ENCODE data around the gene LEFTY1. TPM values are rescaled to one million over a fixed set of nuclear protein-coding genes. Genes with fewer than 3 reads are reported as not detected.

LEFTY1 gene
- total RNA-seq, 1 donor from 2014 or later, result 0.65 TPM

DNA sequence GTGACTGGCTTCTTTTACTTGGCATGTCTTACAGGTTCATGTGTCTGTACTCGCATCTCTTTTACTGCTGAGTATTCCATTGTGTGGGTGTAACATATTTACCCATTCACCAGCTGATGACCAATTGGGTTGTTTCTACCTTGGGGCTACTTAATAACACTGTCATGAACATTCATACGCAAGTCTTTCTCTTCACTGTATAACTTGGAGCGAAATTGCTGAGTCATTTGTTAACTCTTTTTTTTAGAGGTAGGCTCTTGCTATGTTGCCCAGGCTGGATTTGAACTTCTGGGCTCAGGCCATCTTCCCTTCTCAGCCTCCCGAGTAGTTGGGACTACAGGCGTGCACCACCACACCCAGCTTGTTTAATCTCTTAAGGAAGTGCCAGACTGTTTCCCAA, 28.6 kb upstream of the LEFTY1 start:
- Mint-ChIP-seq H3K4me3 (no peak overlapping the region), H3K4me1 (peaks cover 19% of the 10 kb centered on the region), H3K9me3 (no peaks in the 10 kb centered on the region), H3K27ac (ENCODE audit: unreplicated experiment) (no peak overlapping the region), H3K36me3 (ENCODE audit: low read depth) (peaks cover 4% of the 10 kb centered on the region), H3K27me3 (ENCODE audit: low read depth) (no peaks in the 10 kb centered on the region)
- TF ChIP-seq, protein P1, sequence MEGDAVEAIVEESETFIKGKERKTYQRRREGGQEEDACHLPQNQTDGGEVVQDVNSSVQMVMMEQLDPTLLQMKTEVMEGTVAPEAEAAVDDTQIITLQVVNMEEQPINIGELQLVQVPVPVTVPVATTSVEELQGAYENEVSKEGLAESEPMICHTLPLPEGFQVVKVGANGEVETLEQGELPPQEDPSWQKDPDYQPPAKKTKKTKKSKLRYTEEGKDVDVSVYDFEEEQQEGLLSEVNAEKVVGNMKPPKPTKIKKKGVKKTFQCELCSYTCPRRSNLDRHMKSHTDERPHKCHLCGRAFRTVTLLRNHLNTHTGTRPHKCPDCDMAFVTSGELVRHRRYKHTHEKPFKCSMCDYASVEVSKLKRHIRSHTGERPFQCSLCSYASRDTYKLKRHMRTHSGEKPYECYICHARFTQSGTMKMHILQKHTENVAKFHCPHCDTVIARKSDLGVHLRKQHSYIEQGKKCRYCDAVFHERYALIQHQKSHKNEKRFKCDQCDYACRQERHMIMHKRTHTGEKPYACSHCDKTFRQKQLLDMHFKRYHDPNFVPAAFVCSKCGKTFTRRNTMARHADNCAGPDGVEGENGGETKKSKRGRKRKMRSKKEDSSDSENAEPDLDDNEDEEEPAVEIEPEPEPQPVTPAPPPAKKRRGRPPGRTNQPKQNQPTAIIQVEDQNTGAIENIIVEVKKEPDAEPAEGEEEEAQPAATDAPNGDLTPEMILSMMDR (conservative IDR thresholded peaks at IDR 0.05), result no peak
- no peak for DNase-seq (ENCODE audit: low read depth, low spot score)

DNA sequence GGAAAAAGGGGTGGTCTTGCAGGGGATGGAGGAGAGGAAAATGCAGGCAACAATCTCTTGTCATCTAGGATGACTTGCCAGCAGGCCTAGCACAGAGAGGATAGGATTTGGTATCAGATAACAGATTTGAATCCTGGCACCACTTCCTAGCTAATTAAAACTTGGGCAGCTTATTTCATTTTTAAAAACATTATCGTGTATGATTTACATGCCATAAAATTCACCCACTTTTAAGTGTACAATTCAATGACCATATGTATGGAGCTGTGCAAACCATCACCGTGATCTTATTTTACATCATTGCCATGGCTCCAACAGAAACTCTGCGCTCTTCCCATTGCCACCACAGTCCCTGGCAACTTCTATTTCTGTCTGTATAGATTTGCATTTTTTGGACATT, 28.2 kb upstream of the LEFTY1 start:
- Mint-ChIP-seq H3K36me3 (ENCODE audit: low read depth) (peaks cover 4% of the 10 kb centered on the region), H3K27me3 (ENCODE audit: low read depth) (no peaks in the 10 kb centered on the region), H3K27ac (ENCODE audit: unreplicated experiment) (no peak overlapping the region), H3K9me3 (no peaks in the 10 kb centered on the region), H3K4me3 (no peak overlapping the region), H3K4me1 (peaks cover 16% of the 10 kb centered on the region)
- no peak for DNase-seq (ENCODE audit: low read depth, low spot score)
- TF ChIP-seq, protein P1 (conservative IDR thresholded peaks at IDR 0.05), result no peak

DNA sequence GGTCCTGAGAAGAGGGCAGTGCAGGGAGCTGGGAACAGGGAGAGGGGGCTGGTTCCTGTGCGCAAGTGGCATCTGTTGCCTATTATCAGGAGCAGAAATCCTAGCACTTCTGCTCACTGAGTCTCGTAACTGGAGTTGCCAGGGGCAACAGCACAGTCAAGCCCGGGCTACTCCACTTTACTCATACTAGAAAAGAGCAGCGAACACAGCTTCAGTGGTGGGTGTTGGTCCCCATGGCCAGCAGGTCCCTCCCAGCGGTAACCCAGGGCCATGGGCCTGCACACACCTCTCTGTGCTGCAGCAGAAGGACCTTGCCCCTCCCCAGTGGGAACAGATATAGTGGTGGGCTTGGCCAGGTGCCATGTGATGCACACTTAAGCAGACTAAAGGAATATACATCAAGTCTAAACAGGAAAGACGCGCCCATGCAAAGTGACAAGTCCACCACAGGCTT, 26.6 kb upstream of the LEFTY1 start:
- Mint-ChIP-seq H3K9me3 (no peaks in the 10 kb centered on the region), H3K4me3 (no peak overlapping the region), H3K4me1 (peaks cover 22% of the 10 kb centered on the region), H3K27me3 (ENCODE audit: low read depth) (peaks cover 4% of the 10 kb centered on the region), H3K27ac (ENCODE audit: unreplicated experiment) (no peak overlapping the region), H3K36me3 (ENCODE audit: low read depth) (peaks cover 4% of the 10 kb centered on the region)
- no peak for DNase-seq (ENCODE audit: low read depth, low spot score)
- TF ChIP-seq, protein P1 (conservative IDR thresholded peaks at IDR 0.05), result no peak

DNA sequence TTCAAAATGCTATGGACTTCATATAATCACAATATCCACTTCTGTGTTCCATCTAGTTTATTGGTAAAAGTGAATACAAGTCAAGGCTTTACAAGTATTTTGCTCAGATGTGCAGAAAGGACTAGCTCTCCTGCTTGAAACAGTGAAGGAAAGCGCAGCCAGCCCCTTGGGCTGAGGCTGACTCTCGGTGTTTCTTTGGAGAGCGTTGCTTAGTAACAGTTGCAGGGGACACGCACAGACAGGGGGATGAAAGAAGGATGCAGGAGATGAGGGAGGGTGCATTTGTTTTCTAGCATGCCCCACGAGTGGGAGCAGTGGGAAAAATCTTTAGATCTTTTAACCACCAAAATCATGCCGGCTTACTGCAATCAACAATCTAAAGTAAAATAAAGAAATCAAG, 26.0 kb upstream of the LEFTY1 start:
- Mint-ChIP-seq H3K9me3 (no peaks in the 10 kb centered on the region), H3K4me3 (no peak overlapping the region), H3K36me3 (ENCODE audit: low read depth) (peaks cover 4% of the 10 kb centered on the region), H3K27ac (ENCODE audit: unreplicated experiment) (no peak overlapping the region), H3K27me3 (ENCODE audit: low read depth) (peaks cover 4% of the 10 kb centered on the region), H3K4me1 (peaks cover 22% of the 10 kb centered on the region)
- TF ChIP-seq, protein P1 (conservative IDR thresholded peaks at IDR 0.05), result no peak
- DNase-seq (ENCODE audit: low read depth, low spot score), result no peak

DNA sequence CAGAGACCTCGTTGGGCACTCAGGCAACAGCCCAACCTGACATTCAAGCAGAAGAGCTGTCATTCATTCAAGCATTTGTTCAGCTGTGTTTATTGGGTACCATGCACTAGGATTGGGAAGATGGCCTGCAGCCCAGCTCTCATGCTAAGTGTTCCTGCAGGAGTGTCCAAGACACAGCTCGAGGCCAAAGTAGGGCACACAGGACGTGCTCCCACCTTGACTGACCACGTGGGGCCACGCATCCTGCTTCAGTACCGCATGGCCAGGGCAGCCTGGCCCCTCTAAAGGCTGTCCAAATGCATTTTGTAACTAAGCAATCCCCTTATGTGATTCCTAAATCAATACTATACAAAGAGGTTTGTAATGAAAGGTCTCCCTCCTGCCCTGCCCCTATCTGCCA, 25.4 kb upstream of the LEFTY1 start:
- TF ChIP-seq, protein P1 (conservative IDR thresholded peaks at IDR 0.05), result no peak
- DNase-seq (ENCODE audit: low read depth, low spot score), result no peak
- Mint-ChIP-seq H3K9me3 (no peaks in the 10 kb centered on the region), H3K4me1 (peaks cover 22% of the 10 kb centered on the region), H3K4me3 (no peak overlapping the region), H3K27ac (ENCODE audit: unreplicated experiment) (peak overlapping the region; percentile 69), H3K27me3 (ENCODE audit: low read depth) (peaks cover 4% of the 10 kb centered on the region), H3K36me3 (ENCODE audit: low read depth) (peaks cover 4% of the 10 kb centered on the region)
